Endothelial cell of umbilical vein (primary cell): ENCODE results near the gene TEX13C.

Experiments
- CTCF ChIP-seq, 2 donors: IDR thresholded peaks; 1 replicate in 1 of 2; 2 replicates in 1 of 2; pipeline ENCODE4 v1.5.1; 2011; ENCODE audit warnings: low read length in 2 of 2, mild to moderate bottlenecking in 2 of 2, moderate library complexity in 2 of 2, control low read depth in 1 of 2, inconsistent platforms in 1 of 2, low read depth in 1 of 2; ENCODE audit not compliant: insufficient read depth in 1 of 2; ENCODE audit errors: extremely low read depth in 1 of 2
- EZH2 ChIP-seq: IDR thresholded peaks from 2 replicates; pipeline ENCODE4 v1.6.1; 2012; ENCODE audit warnings: borderline replicate concordance, low read depth, mild to moderate bottlenecking, moderate library complexity, low read length, inconsistent platforms; ENCODE audit not compliant: severe bottlenecking
- FOS ChIP-seq: IDR thresholded peaks from 2 replicates; pipeline ENCODE4 v1.6.1; 2011; ENCODE audit warnings: mild to moderate bottlenecking, low read length, moderate library complexity, borderline replicate concordance; ENCODE audit not compliant: insufficient read depth
- GATA2 ChIP-seq: IDR thresholded peaks from 2 replicates; pipeline ENCODE4 v1.7.0; 2011; ENCODE audit warnings: low read depth, mild to moderate bottlenecking, moderate library complexity, mixed read lengths, low read length; ENCODE audit not compliant: insufficient read length, insufficient read depth
- MYC ChIP-seq: IDR thresholded peaks from one replicate; pipeline ENCODE4 v1.6.1; 2011; ENCODE audit warnings: mild to moderate bottlenecking, low read depth, low read length
- POLR2AphosphoS5 ChIP-seq: IDR thresholded peaks from 2 replicates; pipeline ENCODE4 v1.6.1; 2012; ENCODE audit warnings: low read depth, mild to moderate bottlenecking, control low read depth, low read length, moderate library complexity; ENCODE audit not compliant: insufficient read depth

GRCh38 chrX:125308653-125309052 is 11.0 kb upstream of the TEX13C start:
- TF ChIP-seq POLR2AphosphoS5, result no peak
- no peak for TF ChIP-seq EZH2
- TF ChIP-seq GATA2, result no peak
- TF ChIP-seq CTCF (IDR thresholded peaks at IDR 0.05; ENCODE audit: extremely low read depth in 1 of 2, insufficient read depth in 1 of 2, low read depth in 1 of 2, low read length in 2 of 2), result no peak
- TF ChIP-seq MYC, result no peak
- no peak for TF ChIP-seq FOS
